Measurements from ENCODE around the gene KIAA1958.
A peak's percentile ranks its signal among the peaks of the same experiment; 100 is the strongest.

KIAA1958 gene, protein sequence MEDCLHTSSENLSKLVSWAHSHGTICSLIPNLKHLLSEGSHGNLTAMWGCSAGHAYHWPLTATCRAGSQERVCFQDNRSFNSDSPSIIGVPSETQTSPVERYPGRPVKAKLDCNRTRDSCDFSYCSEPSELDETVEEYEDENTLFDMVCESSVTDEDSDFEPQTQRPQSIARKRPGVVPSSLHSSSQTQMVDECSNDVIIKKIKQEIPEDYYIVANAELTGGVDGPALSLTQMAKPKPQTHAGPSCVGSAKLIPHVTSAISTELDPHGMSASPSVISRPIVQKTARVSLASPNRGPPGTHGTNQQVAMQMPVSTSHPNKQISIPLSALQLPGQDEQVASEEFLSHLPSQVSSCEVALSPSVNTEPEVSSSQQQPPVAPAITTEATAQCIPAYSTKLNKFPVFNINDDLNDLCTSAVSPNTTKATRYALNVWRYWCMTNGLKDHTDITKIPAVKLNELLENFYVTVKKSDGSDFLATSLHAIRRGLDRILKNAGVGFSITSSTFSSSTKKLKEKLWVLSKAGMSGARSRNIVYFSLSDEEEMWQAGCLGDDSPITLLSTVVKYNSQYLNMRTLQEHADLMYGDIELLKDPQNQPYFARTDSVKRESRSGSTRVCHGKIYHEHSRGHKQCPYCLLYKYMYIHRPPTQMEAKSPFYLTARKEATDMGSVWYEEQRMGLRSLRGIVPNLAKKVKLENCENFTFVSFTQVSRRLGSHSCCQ

DNA sequence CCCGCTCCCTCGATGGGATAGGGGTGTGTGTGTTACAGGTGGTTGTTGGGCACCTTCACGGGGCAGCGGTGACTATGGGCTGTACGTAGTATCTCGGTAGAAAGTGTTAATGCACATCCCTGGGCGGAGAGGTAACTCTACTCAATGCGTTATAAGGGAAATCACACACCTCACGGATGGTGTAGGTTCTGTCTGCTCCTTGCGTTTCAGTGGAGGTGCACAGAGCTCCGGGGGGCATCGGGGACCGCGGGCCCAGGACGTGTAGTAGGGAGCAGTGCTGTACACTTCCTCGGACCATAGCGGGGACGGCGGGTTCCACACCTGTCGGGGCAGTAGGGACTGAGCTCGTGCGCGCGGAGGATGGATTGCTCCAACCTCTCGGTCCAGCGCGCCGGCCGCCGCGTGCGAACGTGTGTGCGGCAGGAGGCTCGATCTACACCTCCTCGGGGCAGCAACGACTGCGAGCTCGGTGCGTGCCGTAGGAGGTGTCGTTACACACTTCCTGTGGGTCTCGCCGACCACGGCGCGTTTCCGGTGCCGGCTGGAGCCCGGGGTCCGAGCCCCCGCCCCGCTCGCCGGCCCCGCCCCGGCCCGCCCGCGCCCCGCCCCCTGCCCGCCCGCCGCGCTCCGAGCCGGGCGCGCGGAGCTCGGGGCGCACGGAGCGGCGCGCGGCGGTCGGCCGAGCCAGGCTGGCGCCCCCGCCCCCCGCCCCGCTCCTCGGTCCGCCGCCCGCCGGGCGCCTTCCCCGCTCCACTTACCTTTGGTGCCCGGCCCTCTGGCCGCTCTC lies at the start of gene KIAA1958:
Gene KIAA1958 (plus strand): TSS at position 607 of the 787 bp plus-strand sequence. CDS start 87,254 bp downstream, outside the sequence.
- peak within 1 kb of the TSS; percentile 86 for H3K4me3 ChIP-seq (replicated peaks; ENCODE audit: low read depth, low read length)
- TF ChIP-seq, protein P1, sequence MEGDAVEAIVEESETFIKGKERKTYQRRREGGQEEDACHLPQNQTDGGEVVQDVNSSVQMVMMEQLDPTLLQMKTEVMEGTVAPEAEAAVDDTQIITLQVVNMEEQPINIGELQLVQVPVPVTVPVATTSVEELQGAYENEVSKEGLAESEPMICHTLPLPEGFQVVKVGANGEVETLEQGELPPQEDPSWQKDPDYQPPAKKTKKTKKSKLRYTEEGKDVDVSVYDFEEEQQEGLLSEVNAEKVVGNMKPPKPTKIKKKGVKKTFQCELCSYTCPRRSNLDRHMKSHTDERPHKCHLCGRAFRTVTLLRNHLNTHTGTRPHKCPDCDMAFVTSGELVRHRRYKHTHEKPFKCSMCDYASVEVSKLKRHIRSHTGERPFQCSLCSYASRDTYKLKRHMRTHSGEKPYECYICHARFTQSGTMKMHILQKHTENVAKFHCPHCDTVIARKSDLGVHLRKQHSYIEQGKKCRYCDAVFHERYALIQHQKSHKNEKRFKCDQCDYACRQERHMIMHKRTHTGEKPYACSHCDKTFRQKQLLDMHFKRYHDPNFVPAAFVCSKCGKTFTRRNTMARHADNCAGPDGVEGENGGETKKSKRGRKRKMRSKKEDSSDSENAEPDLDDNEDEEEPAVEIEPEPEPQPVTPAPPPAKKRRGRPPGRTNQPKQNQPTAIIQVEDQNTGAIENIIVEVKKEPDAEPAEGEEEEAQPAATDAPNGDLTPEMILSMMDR (IDR thresholded peaks at IDR 0.05; ENCODE audit: low read depth, low read length, missing control alignments), result no peak
- DNase-seq (ENCODE audit: extremely low read depth, low read depth), result peak; percentile 38

DNA sequence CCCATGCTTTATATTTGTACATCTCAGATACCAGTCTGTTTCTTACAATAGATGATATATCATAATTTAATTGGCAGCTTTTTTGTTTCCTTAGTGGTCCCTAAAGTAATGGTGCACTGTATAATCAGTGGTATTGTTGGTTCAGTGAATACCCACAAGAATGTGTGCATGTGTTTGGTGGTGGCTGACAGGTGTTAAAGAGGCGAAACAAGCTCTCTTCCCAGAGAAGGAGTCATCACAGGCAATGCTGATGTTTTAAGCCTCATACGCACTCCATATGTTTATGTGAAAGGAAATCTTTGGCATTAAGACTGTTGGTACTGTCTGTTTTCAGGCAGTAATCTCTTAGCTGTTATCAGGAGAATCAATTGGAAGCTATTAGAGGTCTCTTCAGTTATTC lies 49.2 kb upstream of the KIAA1958 start:
- no peak for DNase-seq (ENCODE audit: extremely low read depth, low read depth)
- H3K4me3 ChIP-seq (replicated peaks; ENCODE audit: low read depth, low read length), result no peak overlapping the region
- TF ChIP-seq, protein P1 (IDR thresholded peaks at IDR 0.05; ENCODE audit: low read depth, low read length, missing control alignments), result no peak

DNA sequence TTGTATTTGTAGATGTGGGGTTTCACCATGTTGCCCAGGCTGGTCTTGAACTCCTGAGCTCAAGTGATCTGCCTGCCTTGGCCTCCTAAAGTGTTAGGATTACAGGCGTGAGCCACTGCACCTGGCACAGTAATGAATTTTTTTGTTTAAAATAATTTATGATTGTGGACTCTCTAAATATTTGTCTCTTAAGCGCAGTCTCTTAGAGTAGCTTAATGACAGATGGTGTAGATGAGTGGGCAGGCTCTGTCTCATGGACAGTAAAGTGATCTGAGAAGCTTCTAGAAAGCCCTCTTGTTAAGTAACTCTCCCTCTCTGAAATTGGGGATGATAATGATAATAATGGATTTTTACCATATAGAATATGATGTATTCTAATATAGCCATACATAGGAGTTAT lies 47.5 kb upstream of the KIAA1958 start:
- no peak for DNase-seq (ENCODE audit: extremely low read depth, low read depth)
- H3K4me3 ChIP-seq (replicated peaks; ENCODE audit: low read depth, low read length), result no peak overlapping the region
- TF ChIP-seq, protein P1 (IDR thresholded peaks at IDR 0.05; ENCODE audit: low read depth, low read length, missing control alignments), result no peak

DNA sequence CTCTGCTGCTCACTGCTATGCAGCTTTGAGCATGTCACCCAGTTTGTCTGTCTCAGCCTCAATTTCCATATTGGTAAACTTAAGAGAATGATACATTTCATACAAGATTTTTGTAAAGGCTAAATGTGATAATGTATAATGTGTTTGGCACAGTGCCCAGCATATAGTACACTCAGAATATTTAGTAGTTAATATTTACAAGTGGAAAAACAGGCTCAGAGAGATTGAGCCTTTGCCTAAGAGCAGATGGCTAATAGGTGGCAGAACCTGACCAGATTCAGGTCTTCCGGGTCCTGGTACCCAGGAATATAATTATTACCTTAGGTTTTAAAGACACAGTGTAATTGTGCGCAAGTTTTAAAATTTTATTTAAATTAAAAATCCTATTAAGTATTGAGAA lies 46.8 kb upstream of the KIAA1958 start:
- H3K4me3 ChIP-seq (replicated peaks; ENCODE audit: low read depth, low read length), result no peak overlapping the region
- TF ChIP-seq, protein P1 (IDR thresholded peaks at IDR 0.05; ENCODE audit: low read depth, low read length, missing control alignments), result no peak
- no peak for DNase-seq (ENCODE audit: extremely low read depth, low read depth)

DNA sequence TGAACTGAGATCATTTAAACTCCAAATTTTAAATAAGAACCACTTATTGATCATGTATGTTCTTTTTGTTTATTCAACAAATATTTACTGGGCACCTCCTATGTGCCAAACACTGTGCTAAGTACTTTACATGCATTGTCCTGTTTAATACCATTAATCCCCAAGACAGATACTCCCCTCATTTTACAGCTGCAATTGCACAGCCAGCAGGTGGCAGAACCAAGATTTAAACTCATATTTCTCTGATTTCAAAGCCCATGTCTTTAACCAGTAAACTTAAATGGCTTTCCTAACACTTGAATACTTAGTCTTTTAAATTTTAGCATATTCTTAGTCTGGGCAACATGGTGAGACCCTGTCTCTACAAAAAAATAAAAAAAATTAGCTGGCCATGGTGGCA lies 43.4 kb upstream of the KIAA1958 start:
- no peak overlapping the region for H3K4me3 ChIP-seq (replicated peaks; ENCODE audit: low read depth, low read length)
- TF ChIP-seq, protein P1 (IDR thresholded peaks at IDR 0.05; ENCODE audit: low read depth, low read length, missing control alignments), result peak; percentile 45
- no peak for DNase-seq (ENCODE audit: extremely low read depth, low read depth)

DNA sequence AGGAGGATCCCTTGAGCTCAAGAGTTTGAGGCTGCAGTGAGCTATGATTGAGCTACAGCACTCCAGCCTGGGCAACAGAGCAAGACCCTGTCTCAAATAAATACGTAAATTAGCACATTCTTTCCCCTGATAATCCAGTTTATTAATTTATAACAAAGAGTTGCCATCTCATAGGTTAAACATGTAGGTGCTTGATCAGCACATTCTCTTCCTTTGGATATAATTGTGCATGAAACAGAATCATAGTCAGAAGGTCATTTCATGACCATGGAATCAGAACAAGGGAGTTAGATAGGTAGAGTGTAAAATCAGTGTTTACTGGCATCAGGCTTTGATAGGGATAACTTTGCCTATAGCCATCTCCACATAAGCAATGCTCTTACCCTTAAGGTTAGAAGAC lies 43.0 kb upstream of the KIAA1958 start:
- TF ChIP-seq, protein P1 (IDR thresholded peaks at IDR 0.05; ENCODE audit: low read depth, low read length, missing control alignments), result no peak
- no peak for DNase-seq (ENCODE audit: extremely low read depth, low read depth)
- no peak overlapping the region for H3K4me3 ChIP-seq (replicated peaks; ENCODE audit: low read depth, low read length)
